Measurements from ENCODE around the gene CLDN24. TPM values are rescaled to one million over a fixed set of nuclear protein-coding genes. Genes with fewer than 3 reads are reported as not detected.
"Not testable (repeated sequence)": the region's sequence is repeated elsewhere in the genome, so short reads cannot be mapped to it uniquely, and the experiment has no call there.

CLDN24 gene
- total RNA-seq, 1 donor from 2014 or later, result not detected

- peaks cover 15% of the 10 kb centered on the region for H3K36me3 Mint-ChIP-seq (ENCODE audit: low read depth, unreplicated experiment)
- TF ChIP-seq CTCF (IDR thresholded peaks at IDR 0.05; ENCODE audit: unreplicated experiment), result no peak
- H3K9me3 Mint-ChIP-seq (ENCODE audit: unreplicated experiment), result no peaks in the 10 kb centered on the region
- no peak overlapping the region for H3K4me3 Mint-ChIP-seq (ENCODE audit: unreplicated experiment)
- H3K27ac Mint-ChIP-seq (ENCODE audit: unreplicated experiment), result no peak overlapping the region
- peaks cover 8% of the 10 kb centered on the region for H3K4me1 Mint-ChIP-seq (ENCODE audit: unreplicated experiment)
- DNase-seq (ENCODE audit: low spot score), result no peak
- H3K27me3 Mint-ChIP-seq (ENCODE audit: unreplicated experiment), result peaks cover 3% of the 10 kb centered on the region
Measured at GRCh38 chr4:183329244-183329643, 7.0 kb upstream of the CLDN24 start.

- no peak for TF ChIP-seq CTCF (IDR thresholded peaks at IDR 0.05; ENCODE audit: unreplicated experiment)
- Mint-ChIP-seq H3K36me3 (ENCODE audit: low read depth, unreplicated experiment) (peaks cover 17% of the 10 kb centered on the region), H3K27me3 (ENCODE audit: unreplicated experiment) (peaks cover 3% of the 10 kb centered on the region), H3K4me1 (ENCODE audit: unreplicated experiment) (peaks cover 6% of the 10 kb centered on the region), H3K9me3 (ENCODE audit: unreplicated experiment) (no peaks in the 10 kb centered on the region), H3K4me3 (ENCODE audit: unreplicated experiment) (no peak overlapping the region), H3K27ac (ENCODE audit: unreplicated experiment) (no peak overlapping the region)
- DNase-seq (ENCODE audit: low spot score), result no peak
Measured at GRCh38 chr4:183328832-183329231, 6.6 kb upstream of the CLDN24 start.

GRCh38 chr4:183327827-183328226 lies 5.6 kb upstream of the CLDN24 start:
- TF ChIP-seq CTCF (IDR thresholded peaks at IDR 0.05; ENCODE audit: unreplicated experiment), result no peak
- Mint-ChIP-seq H3K4me1 (ENCODE audit: unreplicated experiment) (peaks cover 13% of the 10 kb centered on the region), H3K9me3 (ENCODE audit: unreplicated experiment) (no peaks in the 10 kb centered on the region), H3K36me3 (ENCODE audit: low read depth, unreplicated experiment) (peaks cover 19% of the 10 kb centered on the region), H3K27me3 (ENCODE audit: unreplicated experiment) (peaks cover 3% of the 10 kb centered on the region), H3K4me3 (ENCODE audit: unreplicated experiment) (no peak overlapping the region), H3K27ac (ENCODE audit: unreplicated experiment) (no peak overlapping the region)
- DNase-seq (ENCODE audit: low spot score), result no peak

- Mint-ChIP-seq H3K36me3 (ENCODE audit: low read depth, unreplicated experiment) (peaks cover 19% of the 10 kb centered on the region), H3K4me1 (ENCODE audit: unreplicated experiment) (peaks cover 19% of the 10 kb centered on the region), H3K27me3 (ENCODE audit: unreplicated experiment) (peaks cover 3% of the 10 kb centered on the region), H3K4me3 (ENCODE audit: unreplicated experiment) (no peak overlapping the region), H3K9me3 (ENCODE audit: unreplicated experiment) (no peaks in the 10 kb centered on the region), H3K27ac (ENCODE audit: unreplicated experiment) (no peak overlapping the region)
- no peak for DNase-seq (ENCODE audit: low spot score)
- no peak for TF ChIP-seq CTCF (IDR thresholded peaks at IDR 0.05; ENCODE audit: unreplicated experiment)
Measured at GRCh38 chr4:183326853-183327252, 4.6 kb upstream of the CLDN24 start.

- not testable (repeated sequence) for H3K9me3 Mint-ChIP-seq (ENCODE audit: unreplicated experiment); DNase-seq (ENCODE audit: low spot score); H3K27ac Mint-ChIP-seq (ENCODE audit: unreplicated experiment); H3K4me3 Mint-ChIP-seq (ENCODE audit: unreplicated experiment); H3K27me3 Mint-ChIP-seq (ENCODE audit: unreplicated experiment)
- Mint-ChIP-seq H3K4me1 (ENCODE audit: unreplicated experiment) (peaks cover 19% of the 10 kb centered on the region), H3K36me3 (ENCODE audit: low read depth, unreplicated experiment) (peaks cover 19% of the 10 kb centered on the region)
Measured at GRCh38 chr4:183326387-183326786, 4.2 kb upstream of the CLDN24 start.

GRCh38 chr4:183324619-183325018 lies 2.4 kb upstream of the CLDN24 start:
- no peak for DNase-seq (ENCODE audit: low spot score)
- Mint-ChIP-seq H3K9me3 (ENCODE audit: unreplicated experiment) (no peaks in the 10 kb centered on the region), H3K4me1 (ENCODE audit: unreplicated experiment) (peaks cover 19% of the 10 kb centered on the region), H3K27ac (ENCODE audit: unreplicated experiment) (no peak overlapping the region), H3K4me3 (ENCODE audit: unreplicated experiment) (no peak overlapping the region), H3K36me3 (ENCODE audit: low read depth, unreplicated experiment) (peaks cover 19% of the 10 kb centered on the region), H3K27me3 (ENCODE audit: unreplicated experiment) (peaks cover 4% of the 10 kb centered on the region)
- TF ChIP-seq CTCF (IDR thresholded peaks at IDR 0.05; ENCODE audit: unreplicated experiment), result no peak

GRCh38 chr4:183324056-183324455 lies 1.8 kb upstream of the CLDN24 start:
- not testable (repeated sequence) for H3K27me3 Mint-ChIP-seq (ENCODE audit: unreplicated experiment); H3K4me3 Mint-ChIP-seq (ENCODE audit: unreplicated experiment); H3K27ac Mint-ChIP-seq (ENCODE audit: unreplicated experiment); DNase-seq (ENCODE audit: low spot score); H3K9me3 Mint-ChIP-seq (ENCODE audit: unreplicated experiment)
- peaks cover 19% of the 10 kb centered on the region for H3K4me1 Mint-ChIP-seq (ENCODE audit: unreplicated experiment)
- H3K36me3 Mint-ChIP-seq (ENCODE audit: low read depth, unreplicated experiment), result peaks cover 19% of the 10 kb centered on the region
